CD4-positive, alpha-beta T cell (primary cell): Measurements from ENCODE around the gene THG1L. TPM values are rescaled to one million over a fixed set of nuclear protein-coding genes. Genes with fewer than 3 reads are reported as not detected.
A peak's percentile ranks its signal among the peaks of the same experiment; 100 is the strongest.

Source experiments
- ATAC-seq: fragments of 200-7000 bp; cut with Tn5 transposase; one replicate; pipeline ENCODE4 v1.10.0; 2022; ENCODE audit warnings: mild to moderate bottlenecking; ENCODE audit not compliant: poor library complexity
- CTCF ChIA-PET: fragments of 350-600 bp; sonication (Branson Sonifier 250); formaldehyde crosslinking; loops from one replicate; lab custom pipeline; 2021; ENCODE audit warnings: antibody characterized with exemption, inconsistent platforms; lab: Charles Lee
- POLR2A ChIA-PET: fragments of 350-600 bp; sonication (Branson Sonifier 250); formaldehyde crosslinking; loops from one replicate; lab custom pipeline; 2021; ENCODE audit warnings: antibody characterized with exemption, inconsistent platforms; lab: Charles Lee
- DNase-seq, 14 experiments: peaks; one replicate each; pipeline ENCODE4 v3.0.0-alpha.2; 2013 to 2020; ENCODE audit warnings: mixed read lengths in 2 of 14
- H3K27ac ChIP-seq, 2 donors: one replicate each; pipeline versions ENCODE4 v1.5.1 to v1.7.0; 2013; ENCODE audit warnings: low read length in 2 of 2, low read depth in 1 of 2, mild to moderate bottlenecking in 1 of 2
- H3K27me3 ChIP-seq, 2 experiments: 1 replicate in 1 of 2; 2 replicates in 1 of 2; pipeline versions ENCODE4 v1.6.1 to v1.7.0; 2013; ENCODE audit warnings: low read length in 2 of 2, control low read depth in 1 of 2, mild to moderate bottlenecking in 1 of 2, moderate library complexity in 1 of 2; ENCODE audit not compliant: insufficient read depth in 2 of 2, control insufficient read depth in 1 of 2
- H3K36me3 ChIP-seq: one replicate; pipeline ENCODE4 v1.6.1; 2013; ENCODE audit warnings: low read length, control low read depth; ENCODE audit not compliant: insufficient read depth
- H3K4me1 ChIP-seq: one replicate; pipeline ENCODE4 v1.6.1; 2013; ENCODE audit warnings: low read length, control low read depth; ENCODE audit not compliant: insufficient read depth
- H3K4me3 ChIP-seq: one replicate; pipeline ENCODE4 v1.5.1; 2013; ENCODE audit warnings: mild to moderate bottlenecking, low read length, moderate library complexity
- H3K9me3 ChIP-seq, 2 experiments: 1 replicate in 1 of 2; 2 replicates in 1 of 2; pipeline versions ENCODE4 v1.6.1 to v1.7.0; 2013; ENCODE audit warnings: low read length in 2 of 2, mild to moderate bottlenecking in 2 of 2, control low read depth in 1 of 2, moderate library complexity in 1 of 2; ENCODE audit not compliant: control insufficient read depth in 1 of 2, insufficient read depth in 1 of 2
- H3K27ac Mint-ChIP-seq: one replicate; pipeline ENCODE4 v1.8.0; 2020; ENCODE audit warnings: mixed read lengths
- H3K27me3 Mint-ChIP-seq: one replicate; pipeline ENCODE4 v1.8.0; 2021; ENCODE audit warnings: mixed read lengths
- H3K36me3 Mint-ChIP-seq: one replicate; pipeline ENCODE4 v1.8.0; 2021; ENCODE audit warnings: low read depth, mixed read lengths
- H3K4me1 Mint-ChIP-seq: one replicate; pipeline ENCODE4 v1.8.0; 2021; ENCODE audit warnings: low read depth, mixed read lengths
- H3K4me3 Mint-ChIP-seq: one replicate; pipeline ENCODE4 v1.8.0; 2020; ENCODE audit warnings: mild to moderate bottlenecking, mixed read lengths
- H3K9me3 Mint-ChIP-seq: one replicate; pipeline ENCODE4 v1.8.0; 2020; ENCODE audit warnings: mixed read lengths
- intact Hi-C, 2 experiments: fragments of 100-400 bp; cut with DNase I in 1 of 2; cut with micrococcal nuclease in 1 of 2; formaldehyde crosslinking; loops; one replicate each; pipeline versions ENCODE4 v1.15.1 to v1.9.0; 2023 to 2025; cut with DNase I, micrococcal nuclease
- total RNA-seq, 174 experiments: library from RNA in 2 of 174; stranded (reverse) in 2 of 174; gene quantifications; one replicate each; pipeline ENCODE4 v1.2.3 and lab custom pipeline; 2021 to 2026
- TF ChIP-seq, protein P1 (sequence below): fragments of 200-600 bp; IDR thresholded peaks from one replicate; pipeline ENCODE4 v1.8.0; 2022; ENCODE audit warnings: antibody characterized with exemption, mild to moderate bottlenecking

Gene THG1L
- total RNA-seq, 2 experiments from 2014 or later, result 4.1 to 4.6 TPM

DNA sequence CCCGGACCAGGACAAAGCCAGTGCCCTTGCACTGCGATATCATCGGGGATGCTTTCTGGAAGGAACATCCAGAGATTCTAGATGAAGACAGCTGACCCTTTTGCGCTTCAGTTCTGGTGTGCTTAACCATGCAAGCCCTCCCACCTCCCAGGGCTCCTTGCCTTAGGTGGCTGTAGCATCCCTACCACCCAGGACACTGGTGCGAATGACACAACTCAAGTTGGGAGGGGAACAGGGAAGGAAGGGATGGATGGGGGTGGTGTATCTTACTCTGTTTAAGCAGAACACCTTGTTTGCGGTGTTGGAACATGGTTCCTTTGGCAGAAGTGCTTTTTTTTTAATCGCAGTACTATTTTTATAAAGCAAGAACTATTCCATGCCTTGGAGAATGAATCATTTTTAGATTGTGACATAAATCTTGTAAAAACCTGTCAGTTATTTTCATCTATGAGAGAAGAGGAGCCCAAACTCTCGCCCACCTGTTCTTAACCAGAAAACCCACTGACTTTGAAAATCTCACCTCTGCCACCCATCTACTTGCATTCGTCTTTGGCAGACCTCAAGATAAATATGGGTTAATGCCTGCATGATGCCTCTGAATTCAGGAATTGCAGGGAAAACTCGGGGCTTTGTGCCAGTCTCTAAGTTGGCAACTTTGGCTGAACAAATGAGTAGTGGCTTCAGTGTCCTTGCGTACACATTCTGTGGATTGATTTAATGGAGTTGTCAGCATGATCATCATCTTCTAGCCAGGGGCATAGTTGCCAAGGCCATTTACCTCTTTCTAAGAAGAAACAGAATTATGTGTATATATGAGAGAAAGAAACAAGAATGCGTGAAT is 8.4 kb downstream of the THG1L start:
- no peaks in the 10 kb centered on the region for H3K27me3 ChIP-seq
- ATAC-seq, result no peak
- H3K27ac ChIP-seq, result no peak overlapping the region
- no peaks in the 10 kb centered on the region for H3K9me3 Mint-ChIP-seq
- H3K4me1 ChIP-seq, result peaks cover 13% of the 10 kb centered on the region
- ChIA-PET POLR2A (interaction anchor here (1.5 kb wide), 1 partner anchor 69 kb away, joined by 4 read pairs; no protein-coding TSS in a partner anchor), CTCF (no interaction called here)
- TF ChIP-seq, protein P1, sequence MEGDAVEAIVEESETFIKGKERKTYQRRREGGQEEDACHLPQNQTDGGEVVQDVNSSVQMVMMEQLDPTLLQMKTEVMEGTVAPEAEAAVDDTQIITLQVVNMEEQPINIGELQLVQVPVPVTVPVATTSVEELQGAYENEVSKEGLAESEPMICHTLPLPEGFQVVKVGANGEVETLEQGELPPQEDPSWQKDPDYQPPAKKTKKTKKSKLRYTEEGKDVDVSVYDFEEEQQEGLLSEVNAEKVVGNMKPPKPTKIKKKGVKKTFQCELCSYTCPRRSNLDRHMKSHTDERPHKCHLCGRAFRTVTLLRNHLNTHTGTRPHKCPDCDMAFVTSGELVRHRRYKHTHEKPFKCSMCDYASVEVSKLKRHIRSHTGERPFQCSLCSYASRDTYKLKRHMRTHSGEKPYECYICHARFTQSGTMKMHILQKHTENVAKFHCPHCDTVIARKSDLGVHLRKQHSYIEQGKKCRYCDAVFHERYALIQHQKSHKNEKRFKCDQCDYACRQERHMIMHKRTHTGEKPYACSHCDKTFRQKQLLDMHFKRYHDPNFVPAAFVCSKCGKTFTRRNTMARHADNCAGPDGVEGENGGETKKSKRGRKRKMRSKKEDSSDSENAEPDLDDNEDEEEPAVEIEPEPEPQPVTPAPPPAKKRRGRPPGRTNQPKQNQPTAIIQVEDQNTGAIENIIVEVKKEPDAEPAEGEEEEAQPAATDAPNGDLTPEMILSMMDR, result no peak
- H3K27me3 Mint-ChIP-seq, result no peaks in the 10 kb centered on the region
- H3K4me3 ChIP-seq, result no peak overlapping the region
- H3K36me3 ChIP-seq, result peaks cover 30% of the 10 kb centered on the region
- H3K9me3 ChIP-seq, result no peaks in the 10 kb centered on the region
- intact Hi-C loops, result loop anchor here (5.0 kb wide), 4 partner anchors 87 to 597 kb away; partner anchors contain the start of genes SOX30 (in 2 of the 2), CYFIP2 (in 1 of the 2) and MED7 (in 1 of the 2)
- H3K4me1 Mint-ChIP-seq, result peaks cover 17% of the 10 kb centered on the region
- peaks cover 47% of the 10 kb centered on the region for H3K36me3 Mint-ChIP-seq
- peak overlapping the region; percentile 26 for H3K27ac Mint-ChIP-seq
- no peak for DNase-seq
- H3K4me3 Mint-ChIP-seq, result peak overlapping the region; percentile 72

DNA sequence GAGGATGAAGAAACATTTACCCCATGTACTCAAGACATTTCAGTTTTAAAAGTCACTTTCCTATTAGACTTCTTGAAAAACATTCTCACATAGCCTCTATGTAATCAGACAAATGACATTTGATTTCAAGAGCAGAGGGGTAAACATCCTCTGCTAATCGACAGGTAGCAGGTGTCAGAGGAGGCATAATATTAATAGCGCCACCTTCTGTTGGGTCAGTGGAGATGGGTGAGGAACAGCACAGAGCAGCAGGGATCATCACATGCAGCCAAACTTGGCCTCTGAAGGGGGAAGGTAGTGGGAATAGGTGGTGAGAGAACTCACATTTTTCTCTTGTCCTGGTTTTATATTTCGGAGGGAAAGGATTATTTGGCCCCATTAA is 9.0 kb downstream of the THG1L start:
- DNase-seq (peak in 5 of 14 experiments; percentile 12 to 63 (median 52)), ATAC-seq (no peak)
- Histone ChIP-seq H3K4me3 (no peak overlapping the region), H3K4me1 (peaks cover 19% of the 10 kb centered on the region), H3K27ac (no peak overlapping the region), H3K27me3 (no peaks in the 10 kb centered on the region), H3K9me3 (no peaks in the 10 kb centered on the region), H3K36me3 (peaks cover 29% of the 10 kb centered on the region)
- intact Hi-C loops, result loop anchor here (5.0 kb wide), 4 partner anchors 88 to 598 kb away; partner anchors contain the start of genes SOX30 (in 2 of the 2), CYFIP2 (in 1 of the 2) and MED7 (in 1 of the 2)
- H3K9me3 Mint-ChIP-seq, result no peaks in the 10 kb centered on the region
- peaks cover 23% of the 10 kb centered on the region for H3K4me1 Mint-ChIP-seq
- peaks cover 45% of the 10 kb centered on the region for H3K36me3 Mint-ChIP-seq
- CTCF ChIA-PET, result no interaction called here
- POLR2A ChIA-PET, result no interaction called here
- H3K27ac Mint-ChIP-seq, result peak overlapping the region; percentile 26
- H3K27me3 Mint-ChIP-seq, result no peaks in the 10 kb centered on the region
- peak overlapping the region; percentile 72 for H3K4me3 Mint-ChIP-seq
- TF ChIP-seq, protein P1, result peak; percentile 47

DNA sequence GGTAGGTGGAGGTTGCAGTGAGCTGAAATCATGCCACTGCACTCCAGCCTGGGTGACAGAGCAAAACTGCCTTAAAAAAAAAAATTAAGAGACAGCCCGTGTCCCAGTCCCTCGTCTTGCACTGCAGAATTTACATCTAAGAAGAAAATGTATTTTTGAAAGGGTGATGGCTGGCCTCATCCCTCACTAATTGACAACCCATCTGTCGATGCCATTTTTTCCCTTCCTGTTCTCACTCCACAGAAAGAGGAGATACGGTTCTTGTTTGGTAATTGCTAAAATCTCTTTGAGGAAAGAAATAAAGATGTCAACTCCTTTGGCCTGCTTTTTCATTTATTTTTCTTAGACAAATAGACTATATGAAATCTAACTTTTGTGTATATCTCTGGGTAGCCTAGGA is 9.9 kb downstream of the THG1L start:
- no peak overlapping the region for H3K27ac Mint-ChIP-seq
- H3K36me3 Mint-ChIP-seq, result peaks cover 38% of the 10 kb centered on the region
- TF ChIP-seq, protein P1, result no peak
- intact Hi-C loops, result loop anchor here (5.0 kb wide), 4 partner anchors 89 to 599 kb away; partner anchors contain the start of genes SOX30 (in 2 of the 2), CYFIP2 (in 1 of the 2) and MED7 (in 1 of the 2)
- H3K4me3 Mint-ChIP-seq, result no peak overlapping the region
- DNase-seq (no peak), ATAC-seq (no peak)
- Histone ChIP-seq H3K36me3 (peaks cover 21% of the 10 kb centered on the region), H3K9me3 (no peaks in the 10 kb centered on the region), H3K4me3 (no peak overlapping the region), H3K4me1 (peaks cover 20% of the 10 kb centered on the region), H3K27ac (no peak overlapping the region), H3K27me3 (no peaks in the 10 kb centered on the region)
- no peaks in the 10 kb centered on the region for H3K27me3 Mint-ChIP-seq
- H3K9me3 Mint-ChIP-seq, result no peaks in the 10 kb centered on the region
- CTCF ChIA-PET, result interaction anchor here (0.7 to 1.6 kb wide), 2 partner anchors 72 to 225 kb away, joined by 3 to 5 read pairs; no protein-coding TSS in a partner anchor
- H3K4me1 Mint-ChIP-seq, result peaks cover 29% of the 10 kb centered on the region
- POLR2A ChIA-PET, result interaction anchor here (3.5 kb wide), 1 partner anchor 10 kb away, joined by 28 read pairs; the partner anchor contains the start of gene THG1L
